Mesenteric fat pad (tissue), 1 donor: ENCODE results near the gene NRXN3. TPM values are rescaled to one million over a fixed set of nuclear protein-coding genes. Genes with fewer than 3 reads are reported as not detected.

Experiments
- DNase-seq: peaks from one replicate; pipeline ENCODE4 v3.0.0-alpha.2; 2020; ENCODE audit warnings: low spot score
- total RNA-seq: library from RNA; stranded (reverse); fragmentation: NEBNext Ultra II Directional; extraction: Animal tissue kit (Norgen Biotek cat#: 25700); gene quantifications from one replicate; pipeline ENCODE4 v1.2.1, GENCODE V29; 2021
- donor health status: DM: yes; HTN: yes; CAD: no.

Gene NRXN3
- total RNA-seq, 1 donor from 2014 or later, result 0.84 TPM

- DNase-seq, result no peak
These were observed 1397.1 kb downstream of the NRXN3 start for GRCh38 chr14:79567306-79567705.

DNA sequence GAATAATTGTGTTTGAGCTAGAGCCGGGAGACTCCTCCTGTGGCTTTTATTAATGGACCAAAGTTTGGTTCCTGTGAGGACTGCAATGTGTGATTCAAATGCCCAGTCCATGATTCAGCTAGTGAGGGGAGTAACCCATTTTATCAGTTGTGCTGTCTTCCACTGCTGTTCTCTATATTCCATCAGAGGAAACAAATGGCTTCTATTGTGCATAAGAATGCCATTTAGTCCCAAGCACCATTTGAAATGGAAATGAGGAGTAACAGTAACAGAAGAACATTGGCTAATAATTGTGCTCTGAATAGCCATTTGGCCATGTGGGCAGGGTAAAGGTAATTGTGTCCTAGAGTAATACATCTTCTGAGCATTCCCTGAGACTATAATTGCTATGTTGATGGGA lies 1398.4 kb downstream of the NRXN3 start:
- no peak for DNase-seq

GRCh38 chr14:79569072-79569471 lies 1398.9 kb downstream of the NRXN3 start:
- no peak for DNase-seq

- DNase-seq, result no peak
These were observed 1400.5 kb downstream of the NRXN3 start for GRCh38 chr14:79570648-79571047.

DNA sequence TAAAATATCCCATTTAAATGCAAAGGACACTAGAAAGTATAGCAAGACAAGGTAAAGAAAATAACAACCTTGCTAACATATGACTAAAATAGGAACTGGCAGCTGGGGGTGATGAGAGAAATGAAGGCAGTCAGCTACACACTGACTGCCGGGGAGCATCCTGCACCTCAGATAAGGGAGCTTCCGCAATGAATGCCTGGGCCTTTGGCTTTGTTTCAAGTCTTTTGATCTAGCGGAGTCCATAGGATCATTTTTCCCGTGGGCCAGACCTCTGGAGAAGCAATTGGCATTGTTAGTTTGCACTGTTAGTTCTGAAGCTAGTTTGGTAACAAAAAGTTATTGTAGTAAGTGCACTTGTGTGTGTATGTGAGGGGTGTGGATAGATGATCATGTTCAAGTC lies 1401.2 kb downstream of the NRXN3 start:
- no peak for DNase-seq

- DNase-seq, result no peak
These were observed 1403.3 kb downstream of the NRXN3 start for GRCh38 chr14:79573486-79573885.

DNA sequence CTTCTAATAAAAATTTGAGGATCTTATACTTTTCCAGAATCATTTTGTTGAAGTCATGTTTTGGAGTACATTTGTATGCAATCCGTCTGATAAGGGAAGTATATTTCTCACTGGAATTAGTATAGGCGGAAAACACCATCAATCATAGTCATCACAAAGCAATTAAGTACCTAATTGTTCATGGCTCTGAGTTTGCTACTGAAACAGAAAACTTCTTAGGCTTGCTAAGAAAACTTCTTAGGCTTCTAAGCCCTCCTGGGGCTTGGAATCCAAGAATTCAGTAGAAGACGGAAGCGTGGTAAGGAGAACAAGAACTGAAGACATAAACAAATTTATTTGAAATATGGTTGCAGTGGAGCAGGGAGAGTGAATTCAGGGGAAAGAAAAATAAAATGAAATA lies 1404.9 kb downstream of the NRXN3 start:
- no peak for DNase-seq

- DNase-seq, result no peak
These were observed 1406.3 kb downstream of the NRXN3 start for GRCh38 chr14:79576424-79576823.

- DNase-seq, result no peak
These were observed 1408.3 kb downstream of the NRXN3 start for GRCh38 chr14:79578470-79578869.

DNA sequence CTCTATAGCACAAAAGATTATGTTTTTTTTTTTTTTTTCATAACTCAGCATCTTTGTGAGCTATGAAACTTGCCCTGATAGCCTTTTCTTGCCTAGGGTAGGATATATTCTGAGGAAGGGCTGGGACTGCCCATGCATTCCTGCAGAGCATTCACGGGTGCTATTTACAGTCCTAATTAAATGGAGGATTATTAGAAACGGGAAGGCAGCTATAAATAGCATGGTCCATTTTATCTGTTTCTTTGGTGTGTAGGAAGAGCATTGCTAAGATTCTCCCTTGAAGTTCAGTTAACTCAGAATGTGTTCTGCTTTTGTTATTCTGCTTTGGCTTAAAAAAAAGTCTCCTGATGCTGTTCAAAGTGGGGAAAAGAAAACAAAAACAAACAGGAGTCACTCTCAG lies 1410.2 kb downstream of the NRXN3 start:
- no peak for DNase-seq

- no peak for DNase-seq
These were observed 1410.7 kb downstream of the NRXN3 start for GRCh38 chr14:79580906-79581305.

GRCh38 chr14:79581912-79582576 lies 1411.9 kb downstream of the NRXN3 start:
- DNase-seq, result no peak

GRCh38 chr14:79583738-79584408 lies 1413.7 kb downstream of the NRXN3 start:
- DNase-seq, result no peak

DNA sequence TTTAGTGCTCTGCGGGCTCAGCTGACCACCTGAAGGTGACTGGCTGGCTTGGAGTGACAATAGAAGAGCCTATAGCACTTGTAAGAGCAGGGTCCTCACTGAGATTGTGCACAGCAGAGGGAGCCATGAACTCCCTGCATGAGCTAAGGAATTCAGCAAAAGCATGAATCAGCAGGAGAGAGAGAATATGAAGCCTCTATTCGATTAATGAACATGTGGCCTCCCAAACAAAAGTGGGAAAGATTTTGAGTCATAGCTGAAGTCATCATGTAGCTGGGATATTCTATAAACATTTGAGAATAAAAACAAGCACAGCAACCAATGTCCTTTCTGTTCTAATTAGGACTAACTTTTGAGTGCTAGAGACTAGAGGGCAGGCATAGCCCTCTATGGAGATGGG lies 1414.5 kb downstream of the NRXN3 start:
- DNase-seq, result no peak

DNA sequence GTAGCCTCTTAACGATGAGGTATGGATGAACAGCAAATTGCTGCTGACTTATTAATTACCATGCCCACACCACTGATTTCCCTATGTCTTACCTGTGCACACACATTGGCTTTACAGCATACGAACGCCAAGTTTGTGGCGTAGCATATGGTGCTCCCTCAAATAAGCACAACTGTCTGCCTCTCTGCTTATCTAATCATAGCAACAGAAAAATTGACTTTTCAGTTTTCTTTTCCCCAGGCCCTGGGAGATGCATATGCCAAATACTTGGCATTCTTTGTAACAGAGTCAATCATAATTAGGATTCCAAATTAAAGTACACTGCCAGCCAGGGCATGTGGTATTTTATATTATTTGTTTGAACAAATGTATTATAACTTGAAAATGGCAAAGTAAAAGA lies 1415.7 kb downstream of the NRXN3 start:
- no peak for DNase-seq

DNA sequence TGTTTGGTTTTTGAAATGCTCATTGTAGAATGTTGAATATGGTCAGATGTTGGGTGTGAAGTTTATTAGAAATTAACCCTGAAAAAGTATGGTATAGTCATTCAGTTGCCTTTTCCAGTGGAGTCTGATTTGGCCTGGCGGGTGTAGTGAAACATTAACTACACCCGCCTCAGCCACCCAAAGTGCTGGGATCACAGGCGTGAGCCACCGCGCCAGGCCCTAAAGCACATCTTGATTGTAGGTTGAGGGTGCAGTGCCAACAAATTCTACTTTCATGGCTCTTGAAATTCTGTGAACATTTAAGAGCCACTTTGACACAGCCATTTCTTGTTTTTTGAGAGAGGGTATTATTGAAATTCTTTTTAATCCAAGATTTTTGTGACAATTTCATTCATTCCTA lies 1416.2 kb downstream of the NRXN3 start:
- DNase-seq, result no peak

GRCh38 chr14:79586989-79587598 lies 1416.9 kb downstream of the NRXN3 start:
- no peak for DNase-seq

- DNase-seq, result no peak
These were observed 1417.7 kb downstream of the NRXN3 start for GRCh38 chr14:79587875-79588274.

DNA sequence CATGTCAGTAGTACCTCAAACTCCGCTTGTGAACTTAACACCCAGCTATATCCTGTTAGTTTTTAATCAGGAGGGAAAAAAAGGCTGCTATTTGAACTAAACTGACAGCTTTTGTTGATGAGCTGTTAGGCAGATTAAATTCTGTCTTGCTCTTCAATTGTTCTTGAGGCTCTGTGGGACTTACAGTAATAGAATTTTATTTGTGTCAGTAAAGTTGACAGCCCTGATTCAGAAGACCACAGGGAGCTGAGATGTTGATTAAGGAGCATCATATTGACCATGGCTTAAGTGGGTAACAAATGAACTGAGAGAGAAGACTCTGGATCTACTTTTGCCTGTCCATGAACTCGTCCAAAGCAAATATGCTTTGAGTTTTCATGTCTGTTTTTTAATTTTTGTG lies 1418.2 kb downstream of the NRXN3 start:
- DNase-seq, result no peak

DNA sequence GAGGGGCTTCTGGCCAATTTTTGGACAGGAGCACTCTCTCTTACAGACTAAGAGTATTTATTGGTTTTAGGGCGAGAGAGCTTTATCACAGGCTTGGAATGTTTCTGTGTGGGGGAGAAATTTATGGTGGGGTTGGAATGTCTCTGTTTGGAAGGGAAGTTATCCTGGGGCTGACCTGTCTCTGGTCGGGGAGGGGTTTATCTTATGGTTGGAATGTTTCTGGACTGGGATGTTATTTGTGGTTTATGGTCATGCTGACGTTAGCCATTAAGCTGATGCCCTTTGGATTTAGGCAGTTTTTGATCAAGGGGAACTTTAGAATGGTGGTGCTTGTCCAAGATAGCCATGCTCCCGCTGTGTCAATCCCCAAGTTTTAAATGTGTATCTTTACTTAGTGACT lies 1426.4 kb downstream of the NRXN3 start:
- DNase-seq, result no peak

DNA sequence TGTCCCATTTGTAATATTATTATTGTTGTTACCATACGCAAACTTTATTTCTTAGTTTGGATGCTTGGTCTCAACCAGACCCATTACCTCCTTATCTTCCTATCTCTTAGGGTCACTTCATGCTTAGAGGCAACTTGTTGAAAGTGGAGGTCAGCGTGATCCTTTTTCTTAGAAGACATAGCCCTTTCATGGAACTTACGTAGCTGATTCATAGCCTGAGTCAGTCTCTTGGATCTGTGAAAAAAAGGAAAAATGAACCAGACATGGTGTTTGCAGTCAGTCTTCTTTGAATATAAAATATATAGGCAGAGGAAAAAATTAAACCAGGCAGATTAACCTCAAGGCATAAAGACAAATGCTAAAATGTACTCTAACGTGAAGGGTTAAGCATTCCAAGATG lies 1427.4 kb downstream of the NRXN3 start:
- DNase-seq, result no peak

- no peak for DNase-seq
These were observed 1428.2 kb downstream of the NRXN3 start for GRCh38 chr14:79598339-79598738.

DNA sequence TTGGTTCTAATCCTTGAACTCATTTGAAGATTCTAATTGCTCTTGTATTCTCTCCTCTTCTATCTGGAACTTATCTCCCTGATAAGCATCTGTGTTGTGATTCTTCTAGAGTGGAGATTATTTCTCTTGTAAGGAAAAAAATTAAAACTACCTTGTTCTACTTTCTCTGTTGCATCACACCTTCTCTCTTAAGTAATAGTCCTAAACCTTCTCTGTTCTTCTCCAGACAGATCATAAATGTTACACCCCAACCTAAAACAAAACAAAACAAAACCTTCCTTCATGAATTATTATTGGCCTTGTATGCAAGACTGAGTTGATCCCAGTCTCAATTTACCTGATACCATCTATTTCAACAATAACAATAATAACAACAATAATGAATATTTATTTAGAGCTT lies 1429.1 kb downstream of the NRXN3 start:
- no peak for DNase-seq
